ENCODE results near the gene MARCHF4. TPM values are rescaled to one million over a fixed set of nuclear protein-coding genes. Genes with fewer than 3 reads are reported as not detected.

Gene MARCHF4
- total and polyA plus RNA-seq, 8 donors: 0.10 to 0.55 (median 0.40) TPM; not detected in 4

DNA sequence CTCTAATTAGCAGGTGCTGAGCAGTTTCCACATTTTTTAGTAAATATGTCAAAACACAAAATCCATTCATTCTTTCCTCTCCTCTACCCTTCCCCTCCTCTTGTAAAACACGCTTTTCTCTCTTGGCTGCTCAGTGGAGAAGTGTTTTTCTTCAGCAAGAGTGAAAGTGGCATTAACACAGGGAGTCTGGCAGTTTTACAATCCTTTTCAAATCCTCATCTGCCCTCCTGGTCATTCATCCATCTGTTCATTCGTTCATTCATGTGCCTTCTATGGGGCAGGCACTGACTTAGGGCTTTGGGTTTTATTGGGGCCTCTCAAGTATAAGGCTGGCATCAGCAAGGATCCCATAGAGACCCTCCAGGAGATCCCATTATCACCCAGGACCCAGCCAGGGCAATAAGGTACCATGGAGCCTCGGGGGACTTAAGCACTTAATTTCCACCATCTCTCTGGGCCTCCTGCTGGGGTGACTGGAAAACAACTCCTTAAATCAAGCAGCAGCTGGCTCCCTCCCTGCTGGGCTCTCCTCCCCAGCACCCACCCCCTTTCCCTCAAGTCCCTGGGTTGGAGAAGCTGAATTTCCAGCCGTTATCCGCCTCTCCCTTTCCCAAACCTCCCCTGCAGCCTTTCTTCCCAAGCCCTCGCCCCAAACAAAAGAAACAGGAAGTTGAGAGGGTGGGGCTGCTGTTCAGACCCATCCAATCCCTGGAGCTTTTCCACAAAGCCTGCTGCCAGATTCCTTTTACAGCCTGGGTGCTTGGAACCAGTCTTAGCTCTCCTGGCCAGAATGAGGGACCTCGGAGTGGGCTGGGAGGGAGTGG is 32.6 kb downstream of the MARCHF4 start:
- intact Hi-C loops (cut with DNase I; ENCODE audit: low total_unique reads): no loop called here
- Histone ChIP-seq H3K4me3 (no peak overlapping the region), H3K36me3 (no peaks in the 10 kb centered on the region), H3K27ac (peak overlapping the region in 1 of 5 donors; percentile 5), H3K27me3 (peaks cover 0 to 3% (median 0%) of the 10 kb centered on the region in 3 donors), H3K4me1 (peaks cover 0 to 16% (median 7%) of the 10 kb centered on the region in 4 donors), H3K9me3 (no peaks in the 10 kb centered on the region)
- peak in 1 of 2 donors; percentile 77 for DNase-seq
- TF ChIP-seq EP300 (IDR thresholded peaks at IDR 0.05): no peak
- TF ChIP-seq POLR2A (IDR thresholded peaks at IDR 0.05): no peak
- no peak for TF ChIP-seq POLR2AphosphoS5 (IDR thresholded peaks at IDR 0.05)
- TF ChIP-seq, protein P1, sequence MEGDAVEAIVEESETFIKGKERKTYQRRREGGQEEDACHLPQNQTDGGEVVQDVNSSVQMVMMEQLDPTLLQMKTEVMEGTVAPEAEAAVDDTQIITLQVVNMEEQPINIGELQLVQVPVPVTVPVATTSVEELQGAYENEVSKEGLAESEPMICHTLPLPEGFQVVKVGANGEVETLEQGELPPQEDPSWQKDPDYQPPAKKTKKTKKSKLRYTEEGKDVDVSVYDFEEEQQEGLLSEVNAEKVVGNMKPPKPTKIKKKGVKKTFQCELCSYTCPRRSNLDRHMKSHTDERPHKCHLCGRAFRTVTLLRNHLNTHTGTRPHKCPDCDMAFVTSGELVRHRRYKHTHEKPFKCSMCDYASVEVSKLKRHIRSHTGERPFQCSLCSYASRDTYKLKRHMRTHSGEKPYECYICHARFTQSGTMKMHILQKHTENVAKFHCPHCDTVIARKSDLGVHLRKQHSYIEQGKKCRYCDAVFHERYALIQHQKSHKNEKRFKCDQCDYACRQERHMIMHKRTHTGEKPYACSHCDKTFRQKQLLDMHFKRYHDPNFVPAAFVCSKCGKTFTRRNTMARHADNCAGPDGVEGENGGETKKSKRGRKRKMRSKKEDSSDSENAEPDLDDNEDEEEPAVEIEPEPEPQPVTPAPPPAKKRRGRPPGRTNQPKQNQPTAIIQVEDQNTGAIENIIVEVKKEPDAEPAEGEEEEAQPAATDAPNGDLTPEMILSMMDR (IDR thresholded peaks at IDR 0.05): no peak
- 31 to 37% (median 33%) methylated on average over 6 to 7 of the region's 7 CpGs for WGBS, 5 donors

DNA sequence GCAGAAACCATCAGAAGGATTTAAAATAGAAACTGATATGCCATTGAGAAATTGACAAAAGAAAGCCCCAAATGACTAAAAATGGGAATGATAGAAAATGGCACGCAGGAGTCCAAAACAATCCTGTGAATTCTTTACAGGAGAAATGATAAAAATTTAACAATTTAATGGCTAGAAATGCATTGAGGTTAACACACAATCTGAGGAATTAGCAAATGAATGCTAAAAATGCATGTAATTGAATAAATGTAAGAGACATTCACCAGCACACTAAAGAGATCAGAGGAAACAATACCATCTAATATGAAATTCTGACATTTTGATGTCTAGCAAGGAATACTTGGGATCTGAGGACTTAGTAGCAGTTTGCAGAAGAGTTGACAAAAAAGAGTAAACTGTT is 37.0 kb downstream of the MARCHF4 start:
- H3K9me3 ChIP-seq: no peaks in the 10 kb centered on the region
- no peaks in the 10 kb centered on the region for H3K27me3 ChIP-seq
- TF ChIP-seq, protein P1 (IDR thresholded peaks at IDR 0.05): no peak
- TF ChIP-seq POLR2AphosphoS5 (IDR thresholded peaks at IDR 0.05): no peak
- TF ChIP-seq POLR2A (IDR thresholded peaks at IDR 0.05): no peak
- no peak for TF ChIP-seq EP300 (IDR thresholded peaks at IDR 0.05)
- H3K27ac ChIP-seq: no peak overlapping the region
- no peaks in the 10 kb centered on the region for H3K36me3 ChIP-seq
- peaks cover 0 to 9% (median 5%) of the 10 kb centered on the region in 4 donors for H3K4me1 ChIP-seq
- H3K4me3 ChIP-seq: no peak overlapping the region
- WGBS, 5 donors: 68 to 81% (median 78%) methylated on average over 1 of the region's 1 CpG
- intact Hi-C loops (cut with DNase I; ENCODE audit: low total_unique reads): no loop called here
- DNase-seq: no peak

- TF ChIP-seq POLR2AphosphoS5 (IDR thresholded peaks at IDR 0.05): no peak
- TF ChIP-seq POLR2A (IDR thresholded peaks at IDR 0.05): no peak
- no peak for TF ChIP-seq EP300 (IDR thresholded peaks at IDR 0.05)
- TF ChIP-seq, protein P1 (IDR thresholded peaks at IDR 0.05): no peak
- WGBS, 5 donors: 79 to 90% (median 85%) methylated on average over 5 of the region's 5 CpGs
- no peak for DNase-seq
- Histone ChIP-seq H3K4me1 (no peaks in the 10 kb centered on the region), H3K27ac (no peak overlapping the region), H3K36me3 (no peaks in the 10 kb centered on the region), H3K4me3 (no peak overlapping the region), H3K27me3 (no peaks in the 10 kb centered on the region), H3K9me3 (no peaks in the 10 kb centered on the region)
- intact Hi-C loops (cut with DNase I; ENCODE audit: low total_unique reads): no loop called here
Measured at GRCh38 chr2:216328347-216328746, 43.9 kb downstream of the MARCHF4 start.

DNA sequence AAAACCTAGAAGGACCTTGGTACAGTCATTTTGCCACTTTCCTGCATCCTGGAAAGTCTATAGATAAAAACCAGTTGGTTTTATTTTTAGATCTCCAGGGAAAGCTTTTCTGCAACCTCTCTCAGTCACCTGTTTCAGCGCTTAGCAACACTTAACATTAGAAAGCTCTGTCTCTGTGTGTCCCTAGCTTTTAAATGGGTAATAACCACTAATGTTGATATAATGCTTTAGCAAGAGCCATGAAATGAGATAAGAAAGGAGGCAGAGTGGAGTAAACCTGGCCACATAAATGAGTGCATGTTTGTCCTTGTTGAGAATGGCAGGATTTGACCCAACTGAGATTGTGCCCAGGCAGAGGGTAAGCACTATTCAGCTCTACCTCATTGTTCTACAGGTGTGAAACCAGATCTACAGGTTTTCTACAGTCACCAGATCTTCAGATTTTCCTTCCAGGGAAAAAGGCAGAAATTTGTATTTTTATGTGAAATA is 44.8 kb downstream of the MARCHF4 start:
- Histone ChIP-seq H3K4me1 (no peaks in the 10 kb centered on the region), H3K27ac (no peak overlapping the region), H3K9me3 (no peaks in the 10 kb centered on the region), H3K36me3 (no peaks in the 10 kb centered on the region), H3K27me3 (no peaks in the 10 kb centered on the region), H3K4me3 (no peak overlapping the region)
- WGBS, 5 donors: 27 to 53% (median 44%) methylated on average over 1 of the region's 1 CpG
- TF ChIP-seq POLR2A (IDR thresholded peaks at IDR 0.05) (no peak), EP300 (IDR thresholded peaks at IDR 0.05) (no peak), POLR2AphosphoS5 (IDR thresholded peaks at IDR 0.05) (no peak)
- TF ChIP-seq, protein P1 (IDR thresholded peaks at IDR 0.05): no peak
- DNase-seq: peak in 1 of 2 donors; percentile 69
- intact Hi-C loops (cut with DNase I; ENCODE audit: low total_unique reads): no loop called here

Small RNAs within 50 kb of the gene (small RNA-seq; reads per million reads assigned to genes)
- 0 reads per million in 4 donors for gene RF00019

Other genes starting within 250 kb of the MARCHF4 start
- gene SMARCAL1, start 40.0 kb upstream of the MARCHF4 start, total RNA-seq: 100 to 1,000 TPM in 1 of 5 donors, 10 to 100 TPM in 4; 13.0 to 152 (median 30.9) TPM
- gene SMARCAL1, start 40.0 kb upstream of the MARCHF4 start, polyA plus RNA-seq: 10 to 100 TPM in 1 of 3 donors, 1 to 10 TPM in 2; 5.8 to 10.2 (median 6.8) TPM
- 1,000 to 10,000 TPM in 3 of 5 donors, 100 to 1,000 TPM in 2; 115 to 2,609 (median 1,927) TPM for gene RPL37A, start 126.4 kb upstream of the MARCHF4 start, total RNA-seq
- 1,000 to 10,000 TPM; 4,475 to 5,853 (median 5,579) TPM for gene RPL37A, start 126.4 kb upstream of the MARCHF4 start, polyA plus RNA-seq

Measured in stomach (tissue), 9 donors.